KMS-11 (cell line): ENCODE data around the gene UPF1.
"Not testable (repeated sequence)": the region's sequence is repeated elsewhere in the genome, so short reads cannot be mapped to it uniquely, and the experiment has no call there.

Experiments
- H2AFZ ChIP-seq: fragments of 200-600 bp; sonication (generic); 2 replicates; pipeline ENCODE4 v1.6.1; 2016; ENCODE audit warnings: antibody characterized with exemption, mixed run types, low read depth
- H3K27ac ChIP-seq: fragments of 200-600 bp; sonication (generic); 2 replicates; pipeline ENCODE4 v1.6.1; 2016; ENCODE audit warnings: mild to moderate bottlenecking, mixed run types
- H3K27me3 ChIP-seq: fragments of 200-600 bp; sonication (generic); 2 replicates; pipeline ENCODE4 v1.6.1; 2017; ENCODE audit warnings: mild to moderate bottlenecking, low read depth, mixed run types, moderate library complexity; ENCODE audit not compliant: insufficient read depth
- H3K36me3 ChIP-seq: fragments of 200-600 bp; sonication (generic); 2 replicates; pipeline ENCODE4 v1.6.1; 2017; ENCODE audit warnings: mild to moderate bottlenecking, mixed run types; ENCODE audit not compliant: insufficient read depth
- H3K4me1 ChIP-seq: fragments of 200-600 bp; sonication (generic); 2 replicates; pipeline ENCODE4 v1.6.1; 2016; ENCODE audit warnings: mild to moderate bottlenecking, low read depth, mixed run types; ENCODE audit not compliant: poor library complexity, severe bottlenecking
- H3K4me2 ChIP-seq: fragments of 200-600 bp; sonication (generic); 2 replicates; pipeline ENCODE4 v1.7.0; 2016; ENCODE audit warnings: mild to moderate bottlenecking, mixed run types
- H3K4me3 ChIP-seq: fragments of 200-600 bp; sonication (generic); IDR thresholded peaks from 2 replicates; pipeline ENCODE4 v1.6.1; 2017; ENCODE audit warnings: low read depth, low read length, mixed read lengths; ENCODE audit not compliant: insufficient read depth
- H3K79me2 ChIP-seq: fragments of 200-600 bp; sonication (generic); 2 replicates; pipeline ENCODE4 v1.6.1; 2016; ENCODE audit warnings: low read depth, mixed run types; ENCODE audit not compliant: insufficient read depth
- H3K9ac ChIP-seq: fragments of 200-600 bp; sonication (generic); 2 replicates; pipeline ENCODE4 v1.6.1; 2016; ENCODE audit warnings: mild to moderate bottlenecking, mixed run types
- H4K20me1 ChIP-seq: fragments of 200-600 bp; sonication (generic); 2 replicates; pipeline ENCODE4 v1.6.1; 2016; ENCODE audit warnings: mild to moderate bottlenecking, mixed run types; ENCODE audit not compliant: insufficient read depth
- TF ChIP-seq, protein P1 (sequence below): fragments of 200-600 bp; sonication (generic); conservative IDR thresholded peaks from 2 replicates; pipeline ENCODE4 v1.6.1; 2017; ENCODE audit warnings: low read depth, mild to moderate bottlenecking, antibody characterized with exemption, low read length, moderate library complexity, mixed read lengths

UPF1 gene

DNA sequence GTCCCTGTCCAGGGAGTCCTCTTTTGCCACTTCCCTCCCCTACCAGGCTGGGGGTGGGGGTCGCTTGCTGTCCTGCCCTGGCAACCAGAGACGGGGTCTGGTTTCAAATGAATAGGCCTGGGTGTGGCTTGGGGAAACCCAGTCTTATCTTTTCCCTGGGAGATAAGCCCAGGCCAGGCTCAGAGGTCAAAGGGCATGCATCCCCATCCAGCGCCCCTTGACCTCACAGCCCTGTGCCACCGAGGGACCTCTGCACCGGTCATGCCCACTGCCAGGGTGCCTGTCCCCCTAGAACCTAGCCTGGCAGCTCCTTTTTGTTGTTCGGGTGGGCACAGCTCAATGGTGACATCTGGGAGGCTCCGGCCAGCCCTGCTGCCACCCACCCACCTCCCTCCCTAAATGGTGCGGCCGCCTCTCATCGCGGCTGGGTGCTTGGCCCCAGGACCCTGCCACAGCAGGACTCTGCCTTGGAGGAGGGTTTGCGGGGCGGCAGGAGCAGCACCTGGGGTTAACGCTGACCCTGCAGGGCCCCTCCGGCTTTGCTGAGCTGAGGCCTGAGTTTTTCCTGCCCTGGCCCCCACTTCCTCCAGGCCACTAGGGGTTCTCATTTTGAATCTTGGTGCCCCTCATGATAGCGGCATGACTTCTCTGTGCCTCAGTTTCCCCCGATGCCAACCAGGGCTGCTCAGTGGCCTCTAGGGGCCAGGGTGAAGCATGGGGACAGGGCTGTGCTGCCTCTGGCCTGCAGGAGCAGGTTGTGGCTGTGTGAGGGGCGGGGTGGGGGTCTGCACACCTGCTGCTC, 67.0 kb downstream of the UPF1 start:
- H3K27ac ChIP-seq: no peak overlapping the region
- no peaks in the 10 kb centered on the region for H3K36me3 ChIP-seq
- no peaks in the 10 kb centered on the region for H4K20me1 ChIP-seq
- H2AFZ ChIP-seq: no peak overlapping the region
- TF ChIP-seq, protein P1, sequence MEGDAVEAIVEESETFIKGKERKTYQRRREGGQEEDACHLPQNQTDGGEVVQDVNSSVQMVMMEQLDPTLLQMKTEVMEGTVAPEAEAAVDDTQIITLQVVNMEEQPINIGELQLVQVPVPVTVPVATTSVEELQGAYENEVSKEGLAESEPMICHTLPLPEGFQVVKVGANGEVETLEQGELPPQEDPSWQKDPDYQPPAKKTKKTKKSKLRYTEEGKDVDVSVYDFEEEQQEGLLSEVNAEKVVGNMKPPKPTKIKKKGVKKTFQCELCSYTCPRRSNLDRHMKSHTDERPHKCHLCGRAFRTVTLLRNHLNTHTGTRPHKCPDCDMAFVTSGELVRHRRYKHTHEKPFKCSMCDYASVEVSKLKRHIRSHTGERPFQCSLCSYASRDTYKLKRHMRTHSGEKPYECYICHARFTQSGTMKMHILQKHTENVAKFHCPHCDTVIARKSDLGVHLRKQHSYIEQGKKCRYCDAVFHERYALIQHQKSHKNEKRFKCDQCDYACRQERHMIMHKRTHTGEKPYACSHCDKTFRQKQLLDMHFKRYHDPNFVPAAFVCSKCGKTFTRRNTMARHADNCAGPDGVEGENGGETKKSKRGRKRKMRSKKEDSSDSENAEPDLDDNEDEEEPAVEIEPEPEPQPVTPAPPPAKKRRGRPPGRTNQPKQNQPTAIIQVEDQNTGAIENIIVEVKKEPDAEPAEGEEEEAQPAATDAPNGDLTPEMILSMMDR: no peak
- no peak overlapping the region for H3K4me3 ChIP-seq
- no peak overlapping the region for H3K4me2 ChIP-seq
- H3K4me1 ChIP-seq: no peaks in the 10 kb centered on the region
- no peak overlapping the region for H3K9ac ChIP-seq
- no peaks in the 10 kb centered on the region for H3K79me2 ChIP-seq
- peaks cover 26% of the 10 kb centered on the region; the same call in 1 of the 2 replicates for H3K27me3 ChIP-seq

DNA sequence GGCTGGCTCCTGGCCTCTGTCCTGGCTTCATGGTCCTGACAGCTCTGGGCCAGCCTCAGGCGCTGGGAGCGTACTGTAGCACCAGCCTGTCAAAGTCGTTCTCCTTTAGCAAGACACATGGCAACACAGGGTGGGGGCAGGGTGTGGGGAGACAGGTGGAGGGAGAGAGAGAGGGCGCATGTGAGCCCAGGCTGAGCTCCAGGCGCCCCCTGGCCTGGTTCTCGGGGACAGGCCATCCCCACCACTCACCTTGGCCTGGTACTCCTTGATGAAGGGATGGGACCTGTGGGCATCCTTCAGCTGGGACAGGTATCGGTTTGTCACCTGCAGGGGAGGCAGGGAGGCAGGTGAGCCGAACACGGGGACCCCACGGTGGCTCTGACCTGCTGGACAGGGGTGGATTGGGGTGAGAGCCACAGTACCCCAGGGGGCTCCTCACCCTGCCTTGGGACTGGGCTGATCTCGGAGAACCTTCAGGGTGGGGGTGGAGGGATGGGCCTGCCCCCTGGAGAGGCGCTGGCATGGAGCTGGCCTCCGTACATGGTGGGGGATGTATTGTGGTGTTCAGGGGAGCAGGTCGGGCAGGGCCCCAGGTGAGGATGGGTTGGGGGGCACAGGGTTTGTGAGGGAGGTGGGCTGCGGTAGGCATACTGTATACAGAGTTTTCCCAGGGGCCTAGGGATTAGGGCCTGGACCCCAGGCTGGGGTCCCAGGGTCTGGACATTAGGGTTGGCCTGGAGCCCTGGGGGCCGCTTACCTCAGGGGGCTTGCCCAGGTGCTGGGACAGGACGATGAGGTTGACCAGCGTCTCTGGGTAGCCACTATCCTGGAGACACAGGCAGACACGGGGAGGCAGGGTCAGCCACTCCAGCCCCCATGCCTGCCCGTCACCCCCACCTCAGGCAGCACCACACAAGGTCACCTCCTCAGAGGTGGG, 68.1 kb downstream of the UPF1 start:
- no peaks in the 10 kb centered on the region for H3K36me3 ChIP-seq
- H3K79me2 ChIP-seq: no peaks in the 10 kb centered on the region
- H3K4me2 ChIP-seq: no peak overlapping the region
- TF ChIP-seq, protein P1: no peak
- no peak overlapping the region for H3K4me3 ChIP-seq
- no peak overlapping the region for H2AFZ ChIP-seq
- H3K27ac ChIP-seq: no peak overlapping the region
- no peaks in the 10 kb centered on the region for H4K20me1 ChIP-seq
- no peak overlapping the region for H3K9ac ChIP-seq
- peaks cover 18% of the 10 kb centered on the region; the same call in 1 of the 2 replicates for H3K27me3 ChIP-seq
- no peaks in the 10 kb centered on the region for H3K4me1 ChIP-seq

DNA sequence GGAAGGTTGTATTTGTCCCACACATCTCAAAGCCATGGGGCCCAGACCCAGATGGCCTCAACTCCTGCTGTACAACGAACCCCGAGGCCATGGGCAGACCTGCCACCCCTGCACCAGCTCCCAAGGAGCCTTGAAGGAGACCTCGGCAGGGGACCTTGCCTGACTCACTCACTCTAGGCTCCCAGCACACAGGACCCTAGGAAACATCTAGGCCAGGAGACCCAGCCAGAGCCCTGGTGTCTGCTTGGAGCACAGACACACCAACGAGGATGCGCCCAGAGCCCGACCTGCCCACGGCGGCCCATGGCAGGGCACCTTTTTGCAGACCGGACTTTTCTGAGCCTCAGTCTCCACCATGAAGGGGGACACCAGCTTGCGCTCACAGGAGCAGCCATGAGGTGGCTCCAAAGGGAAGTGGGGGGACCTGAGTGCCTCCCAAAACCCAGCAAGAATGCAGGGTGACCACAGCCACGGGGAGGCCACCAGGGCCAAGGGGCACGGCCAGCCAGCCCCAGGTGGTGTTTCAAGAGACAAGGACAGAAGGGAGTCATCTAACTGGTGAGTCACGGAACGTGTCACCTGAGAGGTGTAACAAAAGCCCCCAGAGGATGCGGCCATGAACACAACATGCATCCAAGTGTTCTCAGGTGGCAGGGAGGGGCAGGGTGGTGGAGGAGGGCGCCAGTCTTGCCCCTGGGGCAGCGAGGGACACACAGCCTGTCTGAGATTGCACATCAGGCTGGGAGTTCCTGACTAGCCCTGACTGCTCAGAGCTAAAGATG, 69.1 kb downstream of the UPF1 start:
- H3K79me2 ChIP-seq: no peaks in the 10 kb centered on the region
- H2AFZ ChIP-seq: no peak overlapping the region
- no peak overlapping the region for H3K9ac ChIP-seq
- H3K27me3 ChIP-seq: peaks cover 10% of the 10 kb centered on the region; the same call in 1 of the 2 replicates
- TF ChIP-seq, protein P1: no peak
- H3K4me2 ChIP-seq: no peak overlapping the region
- no peaks in the 10 kb centered on the region for H3K36me3 ChIP-seq
- H4K20me1 ChIP-seq: no peaks in the 10 kb centered on the region
- H3K27ac ChIP-seq: no peak overlapping the region
- peaks cover 3% of the 10 kb centered on the region for H3K4me1 ChIP-seq
- no peak overlapping the region for H3K4me3 ChIP-seq

DNA sequence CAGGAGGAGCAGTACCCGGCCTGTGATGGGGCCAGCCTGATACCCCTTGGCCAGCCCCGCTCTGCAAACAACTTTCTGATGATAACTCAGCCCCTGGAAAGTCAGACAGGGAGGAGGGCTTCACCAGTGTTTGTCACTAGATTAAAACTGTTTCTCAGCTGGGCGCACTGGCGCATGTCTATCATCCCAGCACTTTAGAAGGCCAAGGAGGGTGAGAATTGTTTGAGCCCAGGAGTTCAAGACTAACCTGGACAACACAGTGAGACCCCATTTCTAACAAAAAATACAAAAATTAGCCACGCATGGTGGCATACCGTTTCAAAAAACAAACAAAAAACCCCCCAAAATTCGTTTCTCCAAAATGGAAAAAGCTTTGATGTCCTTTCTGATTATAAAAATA, 69.7 kb downstream of the UPF1 start:
- H3K9ac ChIP-seq: no peak overlapping the region
- H3K79me2 ChIP-seq: no peaks in the 10 kb centered on the region
- no peak overlapping the region for H3K4me3 ChIP-seq
- H3K4me1 ChIP-seq: peaks cover 9% of the 10 kb centered on the region
- TF ChIP-seq, protein P1: no peak
- no peak overlapping the region for H3K4me2 ChIP-seq
- no peaks in the 10 kb centered on the region for H3K36me3 ChIP-seq
- peaks cover 9% of the 10 kb centered on the region; the same call in 1 of the 2 replicates for H3K27me3 ChIP-seq
- H4K20me1 ChIP-seq: no peaks in the 10 kb centered on the region
- H2AFZ ChIP-seq: no peak overlapping the region
- H3K27ac ChIP-seq: no peak overlapping the region

DNA sequence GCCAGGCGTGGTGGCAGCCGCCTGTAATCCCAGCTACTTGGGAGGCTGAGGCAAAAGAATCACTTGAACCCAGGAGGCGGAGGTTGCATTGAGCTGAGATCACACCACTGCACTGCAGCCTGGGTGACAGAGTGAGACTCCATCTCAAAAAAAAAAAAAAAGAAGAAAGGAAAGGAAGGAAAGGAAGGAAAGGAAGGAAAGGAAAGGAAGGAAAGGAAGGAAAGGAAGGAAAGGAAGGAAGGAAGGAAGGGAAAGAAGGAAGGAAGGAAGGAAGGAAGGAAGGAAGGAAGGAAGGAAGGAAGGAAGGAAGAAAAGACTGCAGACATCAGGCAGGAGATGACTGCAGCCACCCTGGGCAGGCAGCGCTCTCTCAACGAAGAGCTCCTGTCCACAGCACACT, 70.8 kb downstream of the UPF1 start:
- H2AFZ ChIP-seq, H3K9ac ChIP-seq, H4K20me1 ChIP-seq, H3K27ac ChIP-seq, H3K4me3 ChIP-seq, H3K36me3 ChIP-seq, H3K79me2 ChIP-seq, H3K4me2 ChIP-seq, H3K27me3 ChIP-seq: not testable (repeated sequence)
- peaks cover 13% of the 10 kb centered on the region for H3K4me1 ChIP-seq
